SU-DHL-6 (cell line): ENCODE data around the gene PARL.

Experiments used
- H2AFZ ChIP-seq: fragments of 200-600 bp; sonication (generic); 2 replicates; pipeline ENCODE4 v1.6.1; 2014; ENCODE audit warnings: low read depth, mild to moderate bottlenecking, moderate library complexity, mixed read lengths, antibody characterized with exemption, low read length; ENCODE audit not compliant: severe bottlenecking
- H3F3A ChIP-seq: fragments of 200-600 bp; shearing (Covaris generic); 2 replicates; pipeline ENCODE4 v1.6.0; 2016; ENCODE audit warnings: antibody characterized with exemption, mild to moderate bottlenecking; ENCODE audit not compliant: insufficient read depth
- H3K27ac ChIP-seq: fragments of 200-600 bp; sonication (generic); 2 replicates; pipeline ENCODE4 v1.5.1; 2016; ENCODE audit warnings: low read depth, mild to moderate bottlenecking, low read length, moderate library complexity, mixed read lengths
- H3K27me3 ChIP-seq: fragments of 200-600 bp; sonication (generic), shearing (Covaris generic); 2 replicates; pipeline ENCODE4 v1.6.0; 2014; ENCODE audit warnings: mild to moderate bottlenecking, low read length
- H3K36me3 ChIP-seq: fragments of 200-600 bp; sonication (generic); 2 replicates; pipeline ENCODE4 v1.6.1; 2014; ENCODE audit warnings: mild to moderate bottlenecking, low read length, mixed read lengths
- H3K4me2 ChIP-seq: fragments of 300-600, 200-600 bp; shearing (Covaris generic), sonication (generic); 2 replicates; pipeline ENCODE4 v1.6.0; 2014; ENCODE audit warnings: low read length, low read depth, mild to moderate bottlenecking; ENCODE audit not compliant: poor library complexity, severe bottlenecking
- H3K4me3 ChIP-seq: fragments of 200-600 bp; sonication (generic); 2 replicates; pipeline ENCODE4 v1.5.1; 2014; ENCODE audit warnings: antibody characterized with exemption, low read length, mild to moderate bottlenecking, mixed read lengths; ENCODE audit not compliant: insufficient read depth, poor library complexity, severe bottlenecking
- H3K79me2 ChIP-seq: fragments of 200-600 bp; sonication (generic); 2 replicates; pipeline ENCODE4 v1.6.1; 2014; ENCODE audit warnings: mild to moderate bottlenecking, low read length, moderate library complexity; ENCODE audit not compliant: insufficient read depth
- H3K9ac ChIP-seq: fragments of 200-600 bp; sonication (generic); 2 replicates; pipeline ENCODE4 v1.7.0; 2014; ENCODE audit warnings: mild to moderate bottlenecking, low read length
- H3K9me2 ChIP-seq: fragments of 200-600 bp; sonication (generic); replicated peaks from 2 replicates; pipeline ENCODE4 v1.6.1; 2014; ENCODE audit warnings: low read length; ENCODE audit not compliant: insufficient read depth
- H3K9me3 ChIP-seq: fragments of 200-600 bp; sonication (generic); 2 replicates; pipeline ENCODE4 v1.6.1; 2014; ENCODE audit warnings: low read length, mixed read lengths; ENCODE audit not compliant: insufficient read depth
- H4K20me1 ChIP-seq: fragments of 200-600 bp; sonication (generic); 2 replicates; pipeline ENCODE4 v1.6.1; 2014; ENCODE audit warnings: low read depth, mild to moderate bottlenecking, antibody characterized with exemption, low read length, moderate library complexity, mixed read lengths
- CTCF ChIP-seq: fragments of 200-600 bp; sonication (generic); IDR thresholded peaks from one replicate; pipeline ENCODE4 v1.5.1; 2017; ENCODE audit warnings: antibody characterized with exemption, mild to moderate bottlenecking, low read length, moderate library complexity; ENCODE audit not compliant: insufficient read depth, poor library complexity, severe bottlenecking
- EZH2phosphoT487 ChIP-seq: fragments of 200-600 bp; sonication (generic), shearing (Covaris generic); conservative IDR thresholded peaks from 2 replicates; pipeline ENCODE4 v1.6.1; 2018; ENCODE audit warnings: mild to moderate bottlenecking, antibody characterized with exemption, low read length, moderate library complexity, mixed read lengths

The PARL gene

GRCh38 chr3:183906234-183906921 is 21.7 kb upstream of the PARL start:
- H3K79me2 ChIP-seq: no peaks in the 10 kb centered on the region
- H3K9me2 ChIP-seq: no peaks in the 10 kb centered on the region
- no peaks in the 10 kb centered on the region for H3K27me3 ChIP-seq
- no peak overlapping the region for H2AFZ ChIP-seq
- no peaks in the 10 kb centered on the region for H3F3A ChIP-seq
- H3K27ac ChIP-seq: no peak overlapping the region
- H3K36me3 ChIP-seq: no peaks in the 10 kb centered on the region
- H3K4me3 ChIP-seq: no peak overlapping the region
- TF ChIP-seq CTCF: no peak
- TF ChIP-seq EZH2phosphoT487: no peak
- no peaks in the 10 kb centered on the region for H4K20me1 ChIP-seq
- H3K9me3 ChIP-seq: no peaks in the 10 kb centered on the region
- H3K9ac ChIP-seq: no peak overlapping the region
- H3K4me2 ChIP-seq: no peak overlapping the region

DNA sequence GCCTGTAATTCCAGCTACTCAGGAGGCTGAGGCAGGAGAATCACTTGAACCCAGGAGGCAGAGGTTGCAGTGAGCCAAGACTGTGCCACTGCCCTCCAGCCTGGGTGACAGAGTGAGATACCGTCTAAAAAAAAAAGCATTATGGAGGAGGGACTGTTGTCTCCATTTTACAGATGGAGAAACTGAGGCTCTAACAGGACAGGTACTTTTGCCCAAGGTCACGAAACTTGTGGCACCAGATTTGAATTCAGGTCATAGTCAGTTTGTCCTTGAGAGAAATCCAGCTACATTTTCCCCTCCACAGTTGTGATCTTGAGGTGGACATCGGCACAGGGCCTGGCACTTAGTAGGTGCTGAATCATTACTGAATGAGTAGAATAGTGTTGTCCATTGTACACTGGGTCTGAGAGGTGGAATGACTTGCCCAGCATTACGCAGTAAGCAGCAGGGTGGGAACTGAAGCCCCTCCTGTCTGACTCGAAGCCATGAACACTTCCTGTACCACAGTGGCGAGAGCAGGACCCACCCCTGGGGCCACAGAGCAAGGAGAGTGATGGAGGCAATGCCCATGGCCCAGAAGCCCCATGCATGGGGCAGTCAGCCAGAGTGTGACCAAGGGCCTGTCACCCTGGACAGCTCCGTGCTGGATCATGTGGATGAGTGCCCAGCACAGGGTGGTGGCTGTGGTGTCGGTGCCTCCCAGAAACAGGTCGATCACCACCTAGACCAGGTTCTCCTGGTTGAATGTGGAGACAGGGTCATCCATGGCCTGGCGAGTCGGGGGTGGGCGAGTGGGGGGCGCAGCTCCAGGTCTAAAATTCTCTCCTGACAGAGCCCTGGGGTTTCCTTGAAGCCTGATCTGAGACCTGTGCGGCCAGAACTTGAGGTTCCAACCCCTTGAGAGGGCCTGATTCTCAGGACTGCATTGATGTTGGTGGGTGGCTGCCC is 20.4 kb upstream of the PARL start:
- no peak for TF ChIP-seq EZH2phosphoT487
- TF ChIP-seq CTCF: no peak
- no peak overlapping the region for H3K4me3 ChIP-seq
- H3K36me3 ChIP-seq: no peaks in the 10 kb centered on the region
- no peaks in the 10 kb centered on the region for H4K20me1 ChIP-seq
- no peaks in the 10 kb centered on the region for H3K27me3 ChIP-seq
- H3K9me3 ChIP-seq: no peaks in the 10 kb centered on the region
- no peak overlapping the region for H3K27ac ChIP-seq
- no peaks in the 10 kb centered on the region for H3F3A ChIP-seq
- no peaks in the 10 kb centered on the region for H3K79me2 ChIP-seq
- no peak overlapping the region for H2AFZ ChIP-seq
- H3K9ac ChIP-seq: no peak overlapping the region
- no peak overlapping the region for H3K4me2 ChIP-seq
- no peaks in the 10 kb centered on the region for H3K9me2 ChIP-seq

GRCh38 chr3:183898028-183898431 is 13.3 kb upstream of the PARL start:
- no peak overlapping the region for H3K4me2 ChIP-seq
- no peak for TF ChIP-seq CTCF
- TF ChIP-seq EZH2phosphoT487: no peak
- H3K9me2 ChIP-seq: no peaks in the 10 kb centered on the region
- H4K20me1 ChIP-seq: no peaks in the 10 kb centered on the region
- no peaks in the 10 kb centered on the region for H3K9me3 ChIP-seq
- H3K4me3 ChIP-seq: no peak overlapping the region
- no peaks in the 10 kb centered on the region for H3K36me3 ChIP-seq
- no peaks in the 10 kb centered on the region for H3K79me2 ChIP-seq
- no peak overlapping the region for H3K27ac ChIP-seq
- H3K9ac ChIP-seq: no peak overlapping the region
- no peak overlapping the region for H2AFZ ChIP-seq
- H3K27me3 ChIP-seq: no peaks in the 10 kb centered on the region
- no peaks in the 10 kb centered on the region for H3F3A ChIP-seq
